Cardiac septum (tissue), 1 donor: ENCODE results near the gene ASIC2. TPM values are rescaled to one million over a fixed set of nuclear protein-coding genes. Genes with fewer than 3 reads are reported as not detected.

ENCODE experiments used
- DNase-seq: peaks from one replicate; pipeline ENCODE4 v3.0.0-alpha.2; 2020; ENCODE audit warnings: low spot score
- intact Hi-C: fragments of 100-400 bp; cut with DNase I; formaldehyde crosslinking; loops from one replicate; pipeline ENCODE4 v1.14.0; 2022
- total RNA-seq: library from RNA; stranded (reverse); fragmentation: NEBNext Ultra II Directional; extraction: Animal tissue kit (Norgen Biotek cat#: 25700); gene quantifications from one replicate; pipeline ENCODE4 v1.2.1, GENCODE V29; 2021
- donor health status: DM: no; HTN: no; CAD: no.

The ASIC2 gene
- total RNA-seq, 1 donor from 2014 or later: not detected

GRCh38 chr17:33291248-33292200 is 1.6 kb downstream of the ASIC2 start:
- no peak for DNase-seq
- intact Hi-C loops: no loop called here

- intact Hi-C loops: no loop called here
- DNase-seq: no peak
These were observed 2.8 kb downstream of the ASIC2 start for GRCh38 chr17:33290253-33290652.

GRCh38 chr17:33288954-33289353 is 4.1 kb downstream of the ASIC2 start:
- intact Hi-C loops: no loop called here
- no peak for DNase-seq

GRCh38 chr17:33287096-33287725 is 5.9 kb downstream of the ASIC2 start:
- DNase-seq: no peak
- intact Hi-C loops: no loop called here

GRCh38 chr17:33285413-33285812 is 7.7 kb downstream of the ASIC2 start:
- intact Hi-C loops: no loop called here
- no peak for DNase-seq

GRCh38 chr17:33284022-33284421 is 9.1 kb downstream of the ASIC2 start:
- DNase-seq: no peak
- intact Hi-C loops: no loop called here

- DNase-seq: no peak
- intact Hi-C loops: no loop called here
These were observed 12.7 kb downstream of the ASIC2 start for GRCh38 chr17:33280162-33280943.

GRCh38 chr17:33277436-33278100 is 15.5 kb downstream of the ASIC2 start:
- no peak for DNase-seq
- intact Hi-C loops: no loop called here

GRCh38 chr17:33273743-33274410 is 19.2 kb downstream of the ASIC2 start:
- intact Hi-C loops: no loop called here
- no peak for DNase-seq

GRCh38 chr17:33273271-33273670 is 19.8 kb downstream of the ASIC2 start:
- DNase-seq: no peak
- intact Hi-C loops: no loop called here

- DNase-seq: no peak
- intact Hi-C loops: no loop called here
These were observed 20.7 kb downstream of the ASIC2 start for GRCh38 chr17:33272438-33272837.

- DNase-seq: no peak
- intact Hi-C loops: no loop called here
These were observed 23.6 kb downstream of the ASIC2 start for GRCh38 chr17:33269337-33270060.

- intact Hi-C loops: no loop called here
- DNase-seq: no peak
These were observed 25.1 kb downstream of the ASIC2 start for GRCh38 chr17:33267851-33268548.

GRCh38 chr17:33267271-33267790 is 25.8 kb downstream of the ASIC2 start:
- DNase-seq: no peak
- intact Hi-C loops: no loop called here

GRCh38 chr17:33266611-33267010 is 26.5 kb downstream of the ASIC2 start:
- DNase-seq: no peak
- intact Hi-C loops: no loop called here

- no peak for DNase-seq
- intact Hi-C loops: no loop called here
These were observed 27.0 kb downstream of the ASIC2 start for GRCh38 chr17:33266116-33266515.

GRCh38 chr17:33263396-33263795 is 29.7 kb downstream of the ASIC2 start:
- DNase-seq: no peak
- intact Hi-C loops: no loop called here
